ENCODE data around the gene FBLN1. TPM values are rescaled to one million over a fixed set of nuclear protein-coding genes. Genes with fewer than 3 reads are reported as not detected.
A peak's percentile ranks its signal among the peaks of the same experiment; 100 is the strongest.

Gene FBLN1
- total RNA-seq, 1 donor: 256 TPM

- no peak for TF ChIP-seq CTCF (IDR thresholded peaks at IDR 0.05; ENCODE audit: insufficient read depth, low read depth, low read length)
- H3K4me3 ChIP-seq (ENCODE audit: low read depth, low read length): no peak overlapping the region
- DNase-seq (ENCODE audit: low read depth): no peak
Measured at GRCh38 chr22:45564349-45565030, 61.8 kb downstream of the FBLN1 start.

GRCh38 chr22:45565171-45565570 lies 62.5 kb downstream of the FBLN1 start:
- H3K4me3 ChIP-seq (ENCODE audit: low read depth, low read length): no peak overlapping the region
- no peak for DNase-seq (ENCODE audit: low read depth)
- no peak for TF ChIP-seq CTCF (IDR thresholded peaks at IDR 0.05; ENCODE audit: insufficient read depth, low read depth, low read length)

- DNase-seq (ENCODE audit: low read depth): no peak
- H3K4me3 ChIP-seq (ENCODE audit: low read depth, low read length): no peak overlapping the region
- no peak for TF ChIP-seq CTCF (IDR thresholded peaks at IDR 0.05; ENCODE audit: insufficient read depth, low read depth, low read length)
Measured at GRCh38 chr22:45565973-45566372, 63.3 kb downstream of the FBLN1 start.

GRCh38 chr22:45568213-45568612 lies 65.5 kb downstream of the FBLN1 start:
- no peak for TF ChIP-seq CTCF (IDR thresholded peaks at IDR 0.05; ENCODE audit: insufficient read depth, low read depth, low read length)
- DNase-seq (ENCODE audit: low read depth): no peak
- H3K4me3 ChIP-seq (ENCODE audit: low read depth, low read length): no peak overlapping the region

- TF ChIP-seq CTCF (IDR thresholded peaks at IDR 0.05; ENCODE audit: insufficient read depth, low read depth, low read length): no peak
- no peak overlapping the region for H3K4me3 ChIP-seq (ENCODE audit: low read depth, low read length)
- no peak for DNase-seq (ENCODE audit: low read depth)
Measured at GRCh38 chr22:45571089-45571488, 68.4 kb downstream of the FBLN1 start.

- H3K4me3 ChIP-seq (ENCODE audit: low read depth, low read length): no peak overlapping the region
- TF ChIP-seq CTCF (IDR thresholded peaks at IDR 0.05; ENCODE audit: insufficient read depth, low read depth, low read length): no peak
- peak; percentile 44 for DNase-seq (ENCODE audit: low read depth)
Measured at GRCh38 chr22:45572444-45572843, 69.8 kb downstream of the FBLN1 start.

All from fibroblast of villous mesenchyme (primary cell).